H1 (cell line): ENCODE results near the gene ZNF284. TPM values are rescaled to one million over a fixed set of nuclear protein-coding genes. Genes with fewer than 3 reads are reported as not detected.

ENCODE experiments used
- KDM4A ChIP-seq: IDR thresholded peaks from one replicate; pipeline ENCODE4 v1.7.1; 2012; ENCODE audit warnings: low read depth, mild to moderate bottlenecking, moderate library complexity, low read length, inconsistent platforms; ENCODE audit not compliant: severe bottlenecking
- POLR2A ChIP-seq, 2 experiments: IDR thresholded peaks; 1 replicate in 1 of 2; 2 replicates in 1 of 2; pipeline ENCODE4 v1.6.1; 2011; ENCODE audit warnings: low read depth in 2 of 2, low read length in 2 of 2, mild to moderate bottlenecking in 2 of 2; ENCODE audit errors: control extremely low read depth in 1 of 2
- polyA plus RNA-seq, 7 experiments: library from polyadenylated mRNA; depleted of rRNA in 3 of 7; stranded (reverse) in 5 of 7; unstranded in 2 of 7; fragments of >200 nt in 5 of 7; fragments of 200-250 nt in 2 of 7; gene quantifications; 1 replicate in 5 of 7; 2 replicates in 1 of 7; 4 replicates in 1 of 7; pipeline versions ENCODE4 v1.2.1 to v1.2.3, GENCODE V29; 2011 to 2013; ENCODE audit warnings: missing spikeins in 2 of 7, mixed read lengths in 2 of 7
- total RNA-seq: library from RNA; stranded (reverse); fragmentation: NEBNext Ultra II Directional; extraction: Animal tissue kit (Norgen Biotek cat#: 25700); gene quantifications from 2 replicates; pipeline ENCODE4 v1.2.1, GENCODE V29; 2021

ZNF284 gene
- total and polyA plus RNA-seq, 2 of the 8 experiments (the other 6 are each of a cell fraction or from before 2014, with no cell fraction given) = 1.1 to 3.4 TPM

GRCh38 chr19:44025217-44025936 is 46.6 kb upstream of the ZNF284 start, which contains the start of gene ZNF222 (continued):
- TF ChIP-seq POLR2A (IDR thresholded peaks at IDR 0.05; ENCODE audit: control extremely low read depth in 1 of 2, low read depth in 2 of 2, low read length in 2 of 2) (peak in 1 of 2 experiments; percentile 67; a peak in 2 of 3 replicates), KDM4A (peak; percentile 94)
